HepG2 (cell line): Measurements from ENCODE around the gene XPNPEP3.

Experiments
- ASH2L ChIP-seq: fragments of 300-600, 200-600 bp; sonication (generic); IDR thresholded peaks from 2 replicates; pipeline ENCODE4 v1.7.0; 2017; ENCODE audit warnings: low read depth, mild to moderate bottlenecking, moderate library complexity, mixed read lengths, low read length; ENCODE audit not compliant: insufficient read length
- PREB ChIP-seq: sonication (generic); formaldehyde crosslinking; IDR thresholded peaks from 2 replicates; pipeline ENCODE4 v1.4.0; 2020; ENCODE audit warnings: missing genetic modification reagents
- ZBTB40 ChIP-seq, 2 experiments: fragments of 450-650 bp in 1 of 2; sonication (generic) in 1 of 2; formaldehyde crosslinking in 1 of 2; IDR thresholded peaks; 2 replicates each; pipeline versions ENCODE4 v1.6.1 to v1.8.0; 2016 to 2022; ENCODE audit warnings: antibody characterized with exemption in 1 of 2, mild to moderate bottlenecking in 1 of 2, missing genetic modification reagents in 1 of 2

GRCh38 chr22:40890881-40891280 lies 33.9 kb downstream of the XPNPEP3 start:
- TF ChIP-seq ASH2L (no peak), PREB (no peak), ZBTB40 (IDR thresholded peaks at IDR 0.05) (no peak), ZBTB40 (CRISPR knock-in tag; IDR thresholded peaks at IDR 0.05) (no peak)
